Measurements from ENCODE around the gene FGF9. TPM values are rescaled to one million over a fixed set of nuclear protein-coding genes. Genes with fewer than 3 reads are reported as not detected.

FGF9 gene
- total RNA-seq, 4 donors from 2014 or later = 0.13 to 2.1 (median 1.3) TPM

GRCh38 chr13:21689097-21689496, 18.2 kb downstream of the FGF9 start:
- ATAC-seq = no peak
- Histone ChIP-seq H3K27ac (no peak overlapping the region), H3K4me1 (no peaks in the 10 kb centered on the region), H3K4me3 (no peak overlapping the region), H3K9me3 (no peaks in the 10 kb centered on the region), H3K27me3 (peaks cover 27% of the 10 kb centered on the region), H3K36me3 (no peaks in the 10 kb centered on the region)
- WGBS, 2 donors (ENCODE audit: low coverage in 1 of 2) = 55 to 60% methylated on average over 1 to 3 of the region's 6 CpGs
- TF ChIP-seq POLR2AphosphoS5 (IDR thresholded peaks at IDR 0.05) (no peak), EP300 (IDR thresholded peaks at IDR 0.05) (no peak), POLR2A (IDR thresholded peaks at IDR 0.05) (no peak), CTCF (IDR thresholded peaks at IDR 0.05) (no peak)

- H3K27me3 ChIP-seq = peaks cover 27% of the 10 kb centered on the region
- no peaks in the 10 kb centered on the region for H3K9me3 ChIP-seq
- TF ChIP-seq POLR2AphosphoS5 (IDR thresholded peaks at IDR 0.05) = no peak
- TF ChIP-seq POLR2A (IDR thresholded peaks at IDR 0.05) = no peak
- no peaks in the 10 kb centered on the region for H3K4me1 ChIP-seq
- ATAC-seq = no peak
- H3K27ac ChIP-seq = no peak overlapping the region
- H3K4me3 ChIP-seq = no peak overlapping the region
- WGBS, 2 donors (ENCODE audit: low coverage in 1 of 2) = 79 to 84% methylated on average over 2 of the region's 2 CpGs
- no peaks in the 10 kb centered on the region for H3K36me3 ChIP-seq
These were observed 20.1 kb downstream of the FGF9 start for GRCh38 chr13:21690955-21691354.

GRCh38 chr13:21691500-21691899, 20.6 kb downstream of the FGF9 start:
- no peak for ATAC-seq
- Histone ChIP-seq H3K27ac (no peak overlapping the region), H3K27me3 (peaks cover 27% of the 10 kb centered on the region), H3K9me3 (no peaks in the 10 kb centered on the region), H3K36me3 (no peaks in the 10 kb centered on the region), H3K4me1 (no peaks in the 10 kb centered on the region), H3K4me3 (no peak overlapping the region)
- TF ChIP-seq EP300 (IDR thresholded peaks at IDR 0.05) = no peak
- no peak for TF ChIP-seq POLR2AphosphoS5 (IDR thresholded peaks at IDR 0.05)
- no peak for TF ChIP-seq CTCF (IDR thresholded peaks at IDR 0.05)
- TF ChIP-seq POLR2A (IDR thresholded peaks at IDR 0.05) = no peak
- 76% methylated on average over 3 of the region's 10 CpGs; no CpG with 5 or more reads in 1 of the 2 donors for WGBS, 2 donors (ENCODE audit: low coverage in 1 of 2)

- 74 to 83% methylated on average over 4 to 5 of the region's 5 CpGs for WGBS, 2 donors (ENCODE audit: low coverage in 1 of 2)
- Histone ChIP-seq H3K36me3 (no peaks in the 10 kb centered on the region), H3K27me3 (peaks cover 27% of the 10 kb centered on the region), H3K4me1 (no peaks in the 10 kb centered on the region), H3K4me3 (no peak overlapping the region), H3K27ac (no peak overlapping the region), H3K9me3 (no peaks in the 10 kb centered on the region)
- TF ChIP-seq POLR2AphosphoS5 (IDR thresholded peaks at IDR 0.05) (no peak), CTCF (IDR thresholded peaks at IDR 0.05) (no peak), POLR2A (IDR thresholded peaks at IDR 0.05) (no peak), EP300 (IDR thresholded peaks at IDR 0.05) (no peak)
- no peak for ATAC-seq
These were observed 21.1 kb downstream of the FGF9 start for GRCh38 chr13:21691928-21692327.

- Histone ChIP-seq H3K27ac (no peak overlapping the region), H3K27me3 (peaks cover 20% of the 10 kb centered on the region), H3K4me1 (no peaks in the 10 kb centered on the region), H3K9me3 (no peaks in the 10 kb centered on the region), H3K36me3 (no peaks in the 10 kb centered on the region), H3K4me3 (no peak overlapping the region)
- WGBS, 2 donors (ENCODE audit: low coverage in 1 of 2) = 78 to 90% methylated on average over 4 of the region's 4 CpGs
- no peak for TF ChIP-seq POLR2A (IDR thresholded peaks at IDR 0.05)
- no peak for TF ChIP-seq EP300 (IDR thresholded peaks at IDR 0.05)
- no peak for TF ChIP-seq POLR2AphosphoS5 (IDR thresholded peaks at IDR 0.05)
- no peak for TF ChIP-seq CTCF (IDR thresholded peaks at IDR 0.05)
- ATAC-seq = no peak
These were observed 24.0 kb downstream of the FGF9 start for GRCh38 chr13:21694831-21695230.
